Mammary epithelial cell (primary cell): Measurements from ENCODE around the gene ARNT2.

ENCODE experiments used
- CTCF ChIP-seq, 2 donors: IDR thresholded peaks in 1 of 2; conservative IDR thresholded peaks in 1 of 2; 2 replicates each; pipeline ENCODE4 v1.5.1; 2011 to 2012; ENCODE audit warnings: inconsistent platforms in 2 of 2, low read length in 2 of 2, mild to moderate bottlenecking in 2 of 2, control low read depth in 1 of 2, low read depth in 1 of 2; ENCODE audit not compliant: insufficient read depth in 1 of 2; ENCODE audit errors: extremely low read depth in 1 of 2
- EZH2 ChIP-seq: IDR thresholded peaks from 2 replicates; pipeline ENCODE4 v1.6.1; 2012; ENCODE audit warnings: low read length, inconsistent platforms, borderline replicate concordance

- TF ChIP-seq EZH2 (no peak), CTCF (conservative IDR thresholded peaks at IDR 0.05 in 1 of 2, IDR thresholded peaks at IDR 0.05 in 1 of 2; ENCODE audit: extremely low read depth in 1 of 2, insufficient read depth in 1 of 2, low read depth in 1 of 2, low read length in 2 of 2) (no peak)
Observed at GRCh38 chr15:80626643-80627120, 222.5 kb downstream of the ARNT2 start.
